Transverse colon (tissue), 4 donors: ENCODE data around the gene ADGRB2. TPM values are rescaled to one million over a fixed set of nuclear protein-coding genes. Genes with fewer than 3 reads are reported as not detected.

Experiments used
- DNase-seq: peaks from one replicate; pipeline ENCODE4 v3.0.0-alpha.2; 2019
- H3K27ac ChIP-seq, 4 donors: fragments of 200-600 bp; sonication (generic); 2 replicates each; pipeline ENCODE4 v1.5.1; 2016 to 2018; ENCODE audit warnings: inconsistent platforms in 4 of 4
- H3K27me3 ChIP-seq: fragments of 200-600 bp; sonication (generic); 2 replicates; pipeline ENCODE4 v1.5.1; 2017; ENCODE audit warnings: inconsistent platforms
- H3K36me3 ChIP-seq, 4 donors: fragments of 200-600 bp; sonication (generic); 2 replicates each; pipeline ENCODE4 v1.5.1; 2017 to 2019; ENCODE audit warnings: inconsistent platforms in 4 of 4
- H3K4me1 ChIP-seq, 4 donors: fragments of 200-600 bp; sonication (generic); 2 replicates each; pipeline ENCODE4 v1.5.1; 2017 to 2020; ENCODE audit warnings: inconsistent platforms in 4 of 4
- H3K4me3 ChIP-seq, 4 donors: fragments of 200-600 bp; sonication (generic); 1 replicate in 1 of 4; 2 replicates in 3 of 4; pipeline versions ENCODE4 v1.5.1 to v1.6.1; 2017 to 2019; ENCODE audit warnings: inconsistent platforms in 4 of 4
- H3K9me3 ChIP-seq, 2 donors: fragments of 200-600 bp; sonication (generic); 2 replicates each; pipeline ENCODE4 v1.5.1; 2017 to 2019; ENCODE audit warnings: inconsistent platforms in 2 of 2
- CTCF ChIP-seq, 5 experiments: fragments of 200-600 bp in 3 of 5; fragments of 450-650 bp in 2 of 5; sonication (generic) in 3 of 5; IDR thresholded peaks; 1 replicate in 2 of 5; 2 replicates in 3 of 5; pipeline ENCODE4 v1.5.1; 2016 to 2017; ENCODE audit warnings: antibody characterized with exemption in 5 of 5, inconsistent platforms in 3 of 5, mild to moderate bottlenecking in 2 of 5, moderate library complexity in 1 of 5
- EP300 ChIP-seq: sonication (generic); formaldehyde crosslinking; IDR thresholded peaks from one replicate; pipeline ENCODE4 v1.6.1; 2017; ENCODE audit warnings: antibody characterized with exemption, low read depth
- POLR2A ChIP-seq: fragments of 450-650 bp; IDR thresholded peaks from one replicate; pipeline ENCODE4 v1.6.1; 2016; ENCODE audit warnings: antibody characterized with exemption, mild to moderate bottlenecking, moderate library complexity
- POLR2AphosphoS5 ChIP-seq, 3 donors: sonication (generic); formaldehyde crosslinking; IDR thresholded peaks; one replicate each; pipeline ENCODE4 v1.6.1; 2016; ENCODE audit warnings: antibody characterized with exemption in 3 of 3
- WGBS, 2 donors: methylation state at CpG; one replicate each; pipeline ENCODE4 v1.1.5; 2018; ENCODE audit warnings: low coverage in 1 of 2; 5-methylcytosine and 5-hydroxymethylcytosine counted together
- in situ Hi-C, 4 donors: fragments of 200-750 bp; cut with MboI; loops; one replicate each; pipeline versions ENCODE4 v1.15.0 to v1.15.1; 2017; ENCODE audit warnings: low sequenced_read_pairs in 3 of 4, low pct_ligation_motif_present in 1 of 4, low pct_unique_long_range_greater_than_20kb in 1 of 4
- intact Hi-C: fragments of 100-400 bp; cut with DNase I; formaldehyde crosslinking; loops from one replicate; pipeline ENCODE4 v1.15.1; 2023; ENCODE audit warnings: low total_unique reads
- total RNA-seq, 4 donors: library from RNA; depleted of rRNA; stranded (reverse); fragments of >200 nt; gene quantifications; one replicate each; pipeline ENCODE4 v1.1.0, GENCODE V29; 2016

ADGRB2 gene
- total RNA-seq, 4 donors from 2014 or later: 0.55 to 4.2 (median 1.1) TPM; not detected in 1

GRCh38 chr1:31752952-31753475 is 11.1 kb downstream of the ADGRB2 start:
- no peak for DNase-seq
- 54 to 73% methylated on average over 7 to 12 of the region's 12 CpGs for WGBS, 2 donors
- Histone ChIP-seq H3K4me1 (peaks cover 12 to 16% (median 14%) of the 10 kb centered on the region in 4 donors), H3K4me3 (no peak overlapping the region), H3K27me3 (peaks cover 4% of the 10 kb centered on the region), H3K27ac (peak overlapping the region in 1 of 4 donors; percentile 35), H3K36me3 (no peaks in the 10 kb centered on the region), H3K9me3 (no peaks in the 10 kb centered on the region)
- TF ChIP-seq POLR2AphosphoS5 (IDR thresholded peaks at IDR 0.05) (no peak), EP300 (no peak), POLR2A (no peak), CTCF (IDR thresholded peaks at IDR 0.05) (no peak)
- intact Hi-C loops: no loop called here
- in situ Hi-C loops: no loop called here

GRCh38 chr1:31752258-31752657 is 11.9 kb downstream of the ADGRB2 start:
- peaks cover 12 to 16% (median 14%) of the 10 kb centered on the region in 4 donors for H3K4me1 ChIP-seq
- H3K27ac ChIP-seq: no peak overlapping the region
- TF ChIP-seq POLR2A: no peak
- TF ChIP-seq POLR2AphosphoS5 (IDR thresholded peaks at IDR 0.05): no peak
- no peak for TF ChIP-seq CTCF (IDR thresholded peaks at IDR 0.05)
- TF ChIP-seq EP300: no peak
- no peak for DNase-seq
- peaks cover 4% of the 10 kb centered on the region for H3K27me3 ChIP-seq
- H3K9me3 ChIP-seq: no peaks in the 10 kb centered on the region
- H3K4me3 ChIP-seq: no peak overlapping the region
- H3K36me3 ChIP-seq: no peaks in the 10 kb centered on the region
- WGBS, 2 donors: 63% methylated on average over 7 of the region's 7 CpGs; no CpG with 5 or more reads in 1 of the 2 donors
- in situ Hi-C loops: no loop called here
- intact Hi-C loops: no loop called here

GRCh38 chr1:31751822-31752241 is 12.3 kb downstream of the ADGRB2 start:
- Histone ChIP-seq H3K9me3 (no peaks in the 10 kb centered on the region), H3K27me3 (peaks cover 4% of the 10 kb centered on the region), H3K27ac (no peak overlapping the region), H3K36me3 (no peaks in the 10 kb centered on the region), H3K4me1 (peaks cover 12 to 16% (median 14%) of the 10 kb centered on the region in 4 donors), H3K4me3 (no peak overlapping the region)
- in situ Hi-C loops: no loop called here
- 80 to 100% methylated on average over 1 to 5 of the region's 5 CpGs for WGBS, 2 donors
- DNase-seq: no peak
- TF ChIP-seq EP300: no peak
- no peak for TF ChIP-seq CTCF (IDR thresholded peaks at IDR 0.05)
- TF ChIP-seq POLR2A: no peak
- no peak for TF ChIP-seq POLR2AphosphoS5 (IDR thresholded peaks at IDR 0.05)
- intact Hi-C loops: no loop called here

- Histone ChIP-seq H3K36me3 (no peaks in the 10 kb centered on the region), H3K27me3 (peaks cover 4% of the 10 kb centered on the region), H3K4me3 (no peak overlapping the region), H3K9me3 (no peaks in the 10 kb centered on the region), H3K27ac (no peak overlapping the region), H3K4me1 (peaks cover 12 to 16% (median 14%) of the 10 kb centered on the region in 4 donors)
- WGBS, 2 donors: 44% methylated on average over 11 of the region's 11 CpGs; no CpG with 5 or more reads in 1 of the 2 donors
- in situ Hi-C loops: no loop called here
- TF ChIP-seq POLR2A (no peak), CTCF (IDR thresholded peaks at IDR 0.05) (no peak), POLR2AphosphoS5 (IDR thresholded peaks at IDR 0.05) (no peak), EP300 (no peak)
- peak; percentile 35 for DNase-seq
- intact Hi-C loops: no loop called here
These were observed 13.2 kb downstream of the ADGRB2 start for GRCh38 chr1:31750858-31751510.
